Measurements from ENCODE around the gene MZT2B. TPM values are rescaled to one million over a fixed set of nuclear protein-coding genes. Genes with fewer than 3 reads are reported as not detected.
"Not testable (repeated sequence)": the region's sequence is repeated elsewhere in the genome, so short reads cannot be mapped to it uniquely, and the experiment has no call there.

Gene MZT2B
- total RNA-seq, 1 experiment from 2014 or later, result 198 TPM

DNA sequence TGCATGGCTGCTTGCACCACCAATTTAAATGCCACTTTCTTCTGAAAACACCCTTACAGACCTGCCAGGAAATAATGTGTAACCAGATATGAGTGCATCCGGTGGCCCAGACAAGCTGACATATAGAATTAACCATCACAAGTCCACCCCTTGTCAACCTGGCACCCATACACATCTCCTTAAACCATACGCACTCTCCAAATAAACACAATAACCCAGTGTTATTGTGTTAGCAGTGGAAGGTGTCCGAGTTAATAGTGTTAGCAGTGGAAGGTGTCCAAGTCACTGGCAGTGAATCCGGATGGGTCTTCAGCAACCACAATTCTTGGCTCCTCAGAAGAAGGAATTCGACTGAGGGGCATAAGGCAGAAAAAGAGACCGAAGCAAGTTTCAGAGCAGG is 33.5 kb upstream of the MZT2B start:
- not testable (repeated sequence) for H3K18ac ChIP-seq (ENCODE audit: insufficient read length, low read depth, low read length); H3T11ph ChIP-seq (ENCODE audit: low read length); H4K8ac ChIP-seq (replicated peaks; ENCODE audit: insufficient read length, low read depth, low read length); H2BK20ac ChIP-seq (ENCODE audit: low read depth, low read length, poor library complexity, severe bottlenecking); H2BK12ac ChIP-seq (ENCODE audit: insufficient read length, low read depth, low read length); H3K4ac ChIP-seq (ENCODE audit: low read depth, low read length); H3K4me1 Mint-ChIP-seq; H3K56ac ChIP-seq (ENCODE audit: insufficient read length, low read depth, low read length); H2BK15ac ChIP-seq (ENCODE audit: low read depth, low read length); H3K27ac ChIP-seq (ENCODE audit: insufficient read length, low read depth, low read length); H3K27me3 Mint-ChIP-seq (ENCODE audit: low read depth); H2AFZ ChIP-seq (ENCODE audit: low read length); H4K91ac ChIP-seq (ENCODE audit: insufficient read length, low read depth, low read length); H3K79me1 ChIP-seq (ENCODE audit: insufficient read depth, low read depth, low read length, poor library complexity, severe bottlenecking); H2AK5ac ChIP-seq (ENCODE audit: insufficient read length, low read length); H3K4me1 ChIP-seq (ENCODE audit: insufficient read depth, low read length); H2BK120ac ChIP-seq (ENCODE audit: low read depth, low read length, poor library complexity, severe bottlenecking); H3K9me3 ChIP-seq (ENCODE audit: control insufficient read depth, low read depth, low read length); H3K9me3 Mint-ChIP-seq; H3K9ac ChIP-seq (ENCODE audit: extremely low read depth, insufficient read length, low read length); DNase-seq; H4K20me1 ChIP-seq (ENCODE audit: control insufficient read depth, insufficient read depth, insufficient read length); H3K4me2 ChIP-seq (ENCODE audit: insufficient read depth, insufficient read length, low read length); H3K23me2 ChIP-seq (ENCODE audit: insufficient read length, low read depth, low read length, poor library complexity, severe bottlenecking); H3K4me3 Mint-ChIP-seq; H4K5ac ChIP-seq (ENCODE audit: insufficient read length, low read depth, low read length); H2BK5ac ChIP-seq (ENCODE audit: insufficient read length, low read length); H3K79me2 ChIP-seq (ENCODE audit: insufficient read depth, low read length); H3K27me3 ChIP-seq (ENCODE audit: insufficient read depth, low read length); H3K14ac ChIP-seq (ENCODE audit: insufficient read depth, low read length); H3K23ac ChIP-seq (ENCODE audit: insufficient read length, low read depth, low read length)
- Mint-ChIP-seq H3K36me3 (ENCODE audit: insufficient read depth in 1 of 3, low read depth in 3 of 3) (peaks cover 4 to 17% (median 11%) of the 10 kb centered on the region in 3 experiments; a peak in 6 of 7 replicates), H3K27ac (0 out of 7 replicates have a peak overlapping the region, but pooled peaks of 1 of the 3 experiments have one; percentile 42)
- no CpG with 5 or more reads among the region's 6 CpGs for WGBS (ENCODE audit: extremely low coverage, insufficient read length, low lambda C conversion rate)

Measured in H9 (cell line).